Measurements from ENCODE around the gene PRKAB1. TPM values are rescaled to one million over a fixed set of nuclear protein-coding genes. Genes with fewer than 3 reads are reported as not detected.
"Not testable (repeated sequence)": the region's sequence is repeated elsewhere in the genome, so short reads cannot be mapped to it uniquely, and the experiment has no call there.

The PRKAB1 gene
- total RNA-seq, 1 donor from 2014 or later: 22.7 TPM

GRCh38 chr12:119705182-119705581 is 37.2 kb downstream of the PRKAB1 start:
- Histone ChIP-seq H4K20me1 (ENCODE audit: insufficient read depth, low read length) (no peaks in the 10 kb centered on the region), H3K36me3 (ENCODE audit: insufficient read depth, low read length) (peaks cover 8% of the 10 kb centered on the region), H3K9ac (ENCODE audit: low read length) (no peak overlapping the region), H2AFZ (ENCODE audit: low read depth, low read length) (no peak overlapping the region), H3K27me3 (ENCODE audit: insufficient read depth, low read length) (no peaks in the 10 kb centered on the region), H3K79me2 (ENCODE audit: insufficient read depth, low read length) (no peaks in the 10 kb centered on the region), H3K9me3 (ENCODE audit: insufficient read depth, low read depth, low read length) (no peaks in the 10 kb centered on the region), H3K4me3 (ENCODE audit: insufficient read depth, low read depth, low read length) (no peak overlapping the region), H3K27ac (ENCODE audit: low read depth, low read length) (no peak overlapping the region), H3K4me1 (ENCODE audit: insufficient read depth, low read length) (peaks cover 7% of the 10 kb centered on the region), H3K4me2 (ENCODE audit: low read length) (no peak overlapping the region)
- Mint-ChIP-seq H3K27ac (ENCODE audit: unreplicated experiment) (no peak overlapping the region), H3K27me3 (ENCODE audit: low read depth, unreplicated experiment) (peaks cover 2% of the 10 kb centered on the region), H3K4me3 (ENCODE audit: unreplicated experiment) (no peak overlapping the region), H3K4me1 (ENCODE audit: low read depth, unreplicated experiment) (peaks cover 6% of the 10 kb centered on the region), H3K36me3 (ENCODE audit: low read depth, unreplicated experiment) (no peaks in the 10 kb centered on the region), H3K9me3 (ENCODE audit: unreplicated experiment) (no peaks in the 10 kb centered on the region)
- FAIRE-seq: no peak
- TF ChIP-seq EZH2 (IDR thresholded peaks at IDR 0.05; ENCODE audit: insufficient read depth, low read length) (no peak), CTCF (IDR thresholded peaks at IDR 0.05; ENCODE audit: insufficient read depth, low read depth, low read length) (no peak)
- DNase-seq (ENCODE audit: low read depth): no peak

DNA sequence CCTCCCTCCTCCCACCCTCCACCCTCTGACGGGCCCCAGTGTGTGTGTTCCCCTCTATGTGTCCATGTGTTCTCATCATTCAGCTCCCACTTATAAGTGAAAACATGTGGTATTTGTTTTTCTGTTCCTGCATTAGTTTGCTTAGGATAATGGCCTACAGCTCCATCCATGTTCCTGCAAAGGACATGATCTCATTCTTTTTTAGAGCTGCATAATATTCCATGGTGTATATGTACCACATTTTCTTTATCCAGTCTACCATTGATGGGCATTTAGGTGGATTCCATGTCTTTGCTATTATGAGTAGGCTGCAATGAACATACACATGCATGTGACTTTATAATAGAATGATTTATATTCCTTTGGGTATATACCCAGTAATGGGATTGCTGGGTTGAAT is 38.5 kb downstream of the PRKAB1 start:
- not testable (repeated sequence) for H3K9me3 ChIP-seq (ENCODE audit: insufficient read depth, low read depth, low read length); H4K20me1 ChIP-seq (ENCODE audit: insufficient read depth, low read length); FAIRE-seq; H3K4me3 Mint-ChIP-seq (ENCODE audit: unreplicated experiment); H3K79me2 ChIP-seq (ENCODE audit: insufficient read depth, low read length); H3K27ac ChIP-seq (ENCODE audit: low read depth, low read length); DNase-seq (ENCODE audit: low read depth); H3K9me3 Mint-ChIP-seq (ENCODE audit: unreplicated experiment); H2AFZ ChIP-seq (ENCODE audit: low read depth, low read length); H3K27ac Mint-ChIP-seq (ENCODE audit: unreplicated experiment); H3K4me3 ChIP-seq (ENCODE audit: insufficient read depth, low read depth, low read length); H3K9ac ChIP-seq (ENCODE audit: low read length); H3K4me1 Mint-ChIP-seq (ENCODE audit: low read depth, unreplicated experiment); H3K4me2 ChIP-seq (ENCODE audit: low read length); H3K27me3 ChIP-seq (ENCODE audit: insufficient read depth, low read length); H3K36me3 Mint-ChIP-seq (ENCODE audit: low read depth, unreplicated experiment); H3K27me3 Mint-ChIP-seq (ENCODE audit: low read depth, unreplicated experiment); H3K4me1 ChIP-seq (ENCODE audit: insufficient read depth, low read length)
- H3K36me3 ChIP-seq (ENCODE audit: insufficient read depth, low read length): peaks cover 12% of the 10 kb centered on the region

DNA sequence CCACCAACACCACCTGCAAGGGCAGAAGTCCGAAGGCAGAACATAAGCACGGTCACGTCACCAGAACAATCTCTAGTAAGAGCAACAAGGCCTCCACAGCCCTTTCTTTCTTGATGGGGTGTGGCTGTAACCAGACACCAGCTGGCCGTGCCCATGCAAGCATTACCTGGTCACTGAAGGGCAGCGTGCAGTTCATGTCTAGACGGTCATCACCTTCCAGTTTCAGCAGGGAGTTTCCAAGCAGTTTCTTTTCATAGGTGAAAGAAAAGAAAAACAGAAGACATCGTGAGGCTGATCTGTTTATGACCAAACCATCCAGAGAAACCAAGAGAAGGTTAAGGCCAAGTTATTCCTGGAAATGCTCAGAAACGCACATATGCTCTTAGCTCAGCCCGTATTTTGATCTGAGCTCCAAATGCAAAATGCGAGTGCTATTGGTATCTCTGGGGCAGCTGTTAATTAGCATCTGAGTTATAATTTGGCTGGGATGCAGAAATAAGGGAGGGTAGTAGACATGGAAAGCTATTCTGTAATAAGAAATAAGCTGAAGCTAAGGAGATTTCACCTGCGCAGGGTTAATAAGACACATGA is 42.5 kb downstream of the PRKAB1 start:
- Histone ChIP-seq H3K36me3 (ENCODE audit: insufficient read depth, low read length) (peaks cover 21% of the 10 kb centered on the region), H2AFZ (ENCODE audit: low read depth, low read length) (no peak overlapping the region), H3K79me2 (ENCODE audit: insufficient read depth, low read length) (no peaks in the 10 kb centered on the region), H3K4me1 (ENCODE audit: insufficient read depth, low read length) (no peaks in the 10 kb centered on the region), H3K4me3 (ENCODE audit: insufficient read depth, low read depth, low read length) (no peak overlapping the region), H4K20me1 (ENCODE audit: insufficient read depth, low read length) (no peaks in the 10 kb centered on the region), H3K9me3 (ENCODE audit: insufficient read depth, low read depth, low read length) (no peaks in the 10 kb centered on the region), H3K4me2 (ENCODE audit: low read length) (no peak overlapping the region), H3K27ac (ENCODE audit: low read depth, low read length) (no peak overlapping the region), H3K27me3 (ENCODE audit: insufficient read depth, low read length) (no peaks in the 10 kb centered on the region), H3K9ac (ENCODE audit: low read length) (no peak overlapping the region)
- TF ChIP-seq CTCF (IDR thresholded peaks at IDR 0.05; ENCODE audit: insufficient read depth, low read depth, low read length) (no peak), EZH2 (IDR thresholded peaks at IDR 0.05; ENCODE audit: insufficient read depth, low read length) (no peak)
- no peaks in the 10 kb centered on the region for H3K27me3 Mint-ChIP-seq (ENCODE audit: low read depth, unreplicated experiment)
- H3K27ac Mint-ChIP-seq (ENCODE audit: unreplicated experiment): no peak overlapping the region
- H3K4me3 Mint-ChIP-seq (ENCODE audit: unreplicated experiment): no peak overlapping the region
- DNase-seq (ENCODE audit: low read depth) (no peak), FAIRE-seq (no peak)
- H3K36me3 Mint-ChIP-seq (ENCODE audit: low read depth, unreplicated experiment): peaks cover 2% of the 10 kb centered on the region
- peaks cover 3% of the 10 kb centered on the region for H3K4me1 Mint-ChIP-seq (ENCODE audit: low read depth, unreplicated experiment)
- H3K9me3 Mint-ChIP-seq (ENCODE audit: unreplicated experiment): peaks cover 3% of the 10 kb centered on the region
